HFF-Myc (cell line): ENCODE results near the gene RYR2.

Experiments
- DNase-seq: peaks from one replicate; pipeline ENCODE4 v3.0.0-alpha.2; 2011; ENCODE audit warnings: low read depth; ENCODE audit errors: extremely low read depth
- H3K4me3 ChIP-seq: replicated peaks from 2 replicates; pipeline ENCODE4 v1.5.1; 2011; ENCODE audit warnings: low read depth, mild to moderate bottlenecking, control low read depth, low read length
- CTCF ChIP-seq: IDR thresholded peaks from 2 replicates; pipeline ENCODE4 v1.5.1; 2012; ENCODE audit warnings: mild to moderate bottlenecking, low read depth, low read length, control low read depth; ENCODE audit errors: missing control alignments

RYR2 gene

GRCh38 chr1:237681210-237681609 is 639.2 kb downstream of the RYR2 start:
- no peak for TF ChIP-seq CTCF
- DNase-seq = no peak
- no peak overlapping the region for H3K4me3 ChIP-seq

- no peak overlapping the region for H3K4me3 ChIP-seq
- DNase-seq = no peak
- TF ChIP-seq CTCF = no peak
Observed at GRCh38 chr1:237684236-237684635, 642.3 kb downstream of the RYR2 start.

GRCh38 chr1:237685551-237685950 is 643.6 kb downstream of the RYR2 start:
- H3K4me3 ChIP-seq = no peak overlapping the region
- TF ChIP-seq CTCF = no peak
- no peak for DNase-seq

- no peak for DNase-seq
- no peak overlapping the region for H3K4me3 ChIP-seq
- TF ChIP-seq CTCF = no peak
Observed at GRCh38 chr1:237687804-237688203, 645.8 kb downstream of the RYR2 start.

GRCh38 chr1:237690656-237691055 is 648.7 kb downstream of the RYR2 start:
- H3K4me3 ChIP-seq = no peak overlapping the region
- no peak for TF ChIP-seq CTCF
- DNase-seq = no peak

GRCh38 chr1:237692255-237692654 is 650.3 kb downstream of the RYR2 start:
- TF ChIP-seq CTCF = no peak
- no peak overlapping the region for H3K4me3 ChIP-seq
- no peak for DNase-seq

- no peak overlapping the region for H3K4me3 ChIP-seq
- no peak for DNase-seq
- TF ChIP-seq CTCF = no peak
Observed at GRCh38 chr1:237695878-237696277, 653.9 kb downstream of the RYR2 start.
